Measurements from ENCODE around the gene DIS3.
"Not testable (repeated sequence)": the region's sequence is repeated elsewhere in the genome, so short reads cannot be mapped to it uniquely, and the experiment has no call there.

The DIS3 gene, protein sequence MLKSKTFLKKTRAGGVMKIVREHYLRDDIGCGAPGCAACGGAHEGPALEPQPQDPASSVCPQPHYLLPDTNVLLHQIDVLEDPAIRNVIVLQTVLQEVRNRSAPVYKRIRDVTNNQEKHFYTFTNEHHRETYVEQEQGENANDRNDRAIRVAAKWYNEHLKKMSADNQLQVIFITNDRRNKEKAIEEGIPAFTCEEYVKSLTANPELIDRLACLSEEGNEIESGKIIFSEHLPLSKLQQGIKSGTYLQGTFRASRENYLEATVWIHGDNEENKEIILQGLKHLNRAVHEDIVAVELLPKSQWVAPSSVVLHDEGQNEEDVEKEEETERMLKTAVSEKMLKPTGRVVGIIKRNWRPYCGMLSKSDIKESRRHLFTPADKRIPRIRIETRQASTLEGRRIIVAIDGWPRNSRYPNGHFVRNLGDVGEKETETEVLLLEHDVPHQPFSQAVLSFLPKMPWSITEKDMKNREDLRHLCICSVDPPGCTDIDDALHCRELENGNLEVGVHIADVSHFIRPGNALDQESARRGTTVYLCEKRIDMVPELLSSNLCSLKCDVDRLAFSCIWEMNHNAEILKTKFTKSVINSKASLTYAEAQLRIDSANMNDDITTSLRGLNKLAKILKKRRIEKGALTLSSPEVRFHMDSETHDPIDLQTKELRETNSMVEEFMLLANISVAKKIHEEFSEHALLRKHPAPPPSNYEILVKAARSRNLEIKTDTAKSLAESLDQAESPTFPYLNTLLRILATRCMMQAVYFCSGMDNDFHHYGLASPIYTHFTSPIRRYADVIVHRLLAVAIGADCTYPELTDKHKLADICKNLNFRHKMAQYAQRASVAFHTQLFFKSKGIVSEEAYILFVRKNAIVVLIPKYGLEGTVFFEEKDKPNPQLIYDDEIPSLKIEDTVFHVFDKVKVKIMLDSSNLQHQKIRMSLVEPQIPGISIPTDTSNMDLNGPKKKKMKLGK

DNA sequence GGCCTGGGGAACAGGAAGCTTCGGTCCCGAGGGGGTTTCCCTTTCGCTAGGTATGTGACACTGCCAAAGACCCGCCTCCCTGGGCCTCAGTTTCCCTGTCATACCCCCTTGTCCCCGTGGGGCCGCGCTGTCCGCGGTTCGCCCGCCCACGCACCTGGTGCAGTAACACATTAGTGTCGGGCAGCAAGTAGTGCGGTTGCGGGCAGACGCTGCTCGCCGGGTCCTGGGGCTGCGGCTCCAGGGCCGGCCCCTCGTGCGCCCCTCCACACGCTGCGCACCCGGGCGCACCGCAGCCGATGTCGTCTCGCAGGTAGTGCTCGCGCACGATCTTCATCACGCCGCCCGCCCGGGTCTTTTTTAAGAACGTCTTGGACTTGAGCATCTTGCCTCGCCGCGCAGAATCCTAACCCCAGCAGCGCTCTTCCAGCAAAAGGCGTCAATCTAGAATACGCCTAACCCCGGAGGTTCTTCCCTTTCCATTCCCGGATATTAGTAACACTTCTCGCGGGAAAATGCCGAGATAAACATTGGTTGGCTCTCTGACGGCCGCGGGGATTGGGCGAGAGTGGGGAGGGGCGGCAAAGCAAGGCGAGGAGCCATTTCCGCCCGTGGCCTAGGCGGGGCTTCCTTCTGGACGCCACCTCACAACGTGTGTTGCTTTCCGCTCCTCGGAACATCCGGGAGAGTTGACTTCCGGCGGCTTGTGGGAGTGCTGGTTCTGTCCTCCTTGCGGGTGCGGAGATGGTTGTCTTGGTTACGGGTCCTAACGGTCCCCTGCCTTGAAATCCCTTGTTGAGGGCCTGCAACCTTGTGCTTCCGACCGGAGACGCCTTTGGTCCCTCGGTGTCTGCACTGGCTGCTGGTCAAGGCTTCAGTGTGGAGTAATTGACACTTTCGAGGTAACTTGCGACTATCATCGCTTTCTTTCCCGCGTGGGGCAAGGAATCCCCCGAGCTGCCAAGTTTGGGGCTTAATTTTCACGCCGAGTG, at the start of gene DIS3, which contains the start of gene PIBF1:
DIS3 (minus strand) TSS at position 450 of the 989 bp plus-strand sequence; CDS start at position 382, 68 bp downstream.
PIBF1 (plus strand) TSS at position 683 of the 989 bp plus-strand sequence. CDS start 1,337 bp downstream, outside the sequence.
- peak; percentile 99 for DNase-seq

DNA sequence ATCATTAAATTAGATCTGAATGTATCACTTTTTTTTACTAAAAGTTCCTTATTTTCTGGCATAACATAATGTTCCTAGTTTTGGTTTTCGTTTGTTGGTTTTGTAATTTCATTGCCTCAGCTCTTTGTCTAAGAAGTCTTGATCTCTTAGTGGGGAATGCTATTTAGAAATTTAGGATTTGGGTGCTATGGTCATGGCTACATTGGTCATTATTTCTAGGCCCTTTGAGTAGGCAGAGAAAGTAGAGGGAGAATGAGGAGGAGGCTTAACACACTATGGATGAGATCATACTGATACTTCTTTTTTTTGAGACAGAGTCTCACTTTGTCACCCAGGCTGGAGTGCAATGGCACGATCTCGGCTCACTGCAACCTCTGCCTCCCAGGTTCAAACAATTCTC, 42.0 kb upstream of the DIS3 start:
- DNase-seq = no peak

DNA sequence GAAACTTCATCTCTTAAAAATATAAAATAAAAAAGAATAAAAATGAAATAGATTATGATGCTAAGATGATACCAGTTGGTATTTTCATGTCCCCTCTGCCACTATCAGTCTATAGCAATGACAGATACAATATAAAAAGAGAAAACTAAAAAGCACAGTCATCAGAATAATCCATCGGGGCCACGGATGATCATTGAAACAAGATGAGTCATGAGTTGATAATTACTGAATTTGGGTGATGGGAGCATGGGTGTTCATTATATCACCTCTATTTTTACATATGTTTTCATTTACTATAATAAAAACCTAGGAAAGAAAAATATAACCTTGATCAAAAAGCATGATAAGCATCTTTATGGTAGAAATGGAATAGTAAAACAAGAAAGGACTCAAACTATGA, 41.4 kb upstream of the DIS3 start:
- DNase-seq = no peak

DNA sequence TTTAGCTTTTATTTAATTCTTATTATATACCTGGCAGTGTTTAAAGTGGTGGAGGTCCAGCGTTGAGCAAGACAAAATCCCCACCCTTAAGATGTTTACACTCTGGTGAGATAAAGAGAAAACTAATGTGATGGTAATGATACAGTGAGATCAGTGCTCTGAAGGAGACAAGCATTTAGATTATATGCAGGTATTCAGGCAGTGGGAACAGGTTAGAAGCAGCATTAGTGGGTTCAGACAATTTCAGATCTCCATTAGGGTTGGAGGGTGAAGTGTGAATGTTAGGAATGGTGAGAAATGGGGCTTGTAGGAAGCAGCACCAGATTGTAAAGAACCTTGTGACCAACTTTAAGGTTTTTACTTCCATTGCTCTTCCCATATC, 39.2 kb upstream of the DIS3 start:
- no peak for DNase-seq

DNA sequence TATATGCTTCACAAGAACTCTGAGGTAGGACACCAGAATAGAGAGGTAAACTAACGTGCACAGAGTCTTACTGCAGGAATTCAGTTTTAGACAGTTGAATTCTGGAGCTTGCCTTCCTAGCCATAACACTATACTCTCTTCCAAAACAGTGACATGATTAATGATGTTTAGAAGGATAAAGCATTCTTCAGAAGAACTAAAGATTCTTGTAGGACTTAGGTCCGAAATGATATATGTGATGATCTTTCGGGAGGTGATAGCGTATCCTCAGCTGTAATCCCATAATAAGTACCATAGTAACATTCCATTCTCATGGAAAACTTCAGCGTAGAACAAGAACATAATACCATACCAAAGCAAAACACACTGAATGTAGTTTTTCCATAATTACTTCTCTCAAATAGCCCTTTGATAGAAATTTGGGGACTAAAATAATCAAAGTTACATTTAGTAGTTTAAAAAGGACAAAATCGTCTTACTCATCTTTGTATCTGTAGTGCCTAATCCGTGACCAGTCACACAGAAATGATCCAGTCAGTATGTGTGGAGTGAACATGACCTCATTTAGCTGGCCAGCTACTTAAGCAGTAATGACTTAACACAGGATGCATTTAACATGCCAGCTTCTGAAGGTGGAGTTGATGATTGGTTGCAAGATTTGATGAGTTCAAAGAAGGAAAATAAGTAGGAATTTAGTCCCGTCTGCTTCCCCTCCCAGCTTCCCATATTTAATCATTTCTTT, 38.6 kb upstream of the DIS3 start:
- no peak for DNase-seq

DNA sequence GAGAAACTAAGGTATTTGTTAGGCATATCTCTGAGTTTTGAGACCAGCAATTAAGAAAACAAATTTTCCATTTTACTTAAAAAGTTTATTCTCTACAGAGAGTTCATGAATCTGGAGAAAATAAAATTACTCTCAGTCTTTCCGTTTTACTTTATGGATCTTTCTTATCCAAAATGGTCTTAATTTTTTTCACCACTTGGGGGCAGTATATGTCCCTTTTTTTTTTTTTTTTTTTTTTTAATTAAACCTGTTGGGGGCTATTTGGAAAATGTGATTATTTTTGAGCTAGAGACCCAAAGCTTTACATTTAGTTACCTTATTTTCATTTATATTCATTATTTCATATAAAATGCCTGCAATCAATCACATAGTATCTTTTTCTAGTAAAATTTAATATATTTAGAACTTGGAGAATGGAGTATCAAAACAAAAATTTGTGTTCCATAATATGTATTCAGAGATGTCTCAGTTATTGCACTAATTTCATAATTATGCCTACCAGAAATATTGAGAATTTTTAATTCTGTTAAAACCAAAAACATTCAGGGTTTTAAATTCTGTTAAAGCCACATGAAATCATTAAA, 27.3 kb upstream of the DIS3 start:
- DNase-seq = peak; percentile 59

DNA sequence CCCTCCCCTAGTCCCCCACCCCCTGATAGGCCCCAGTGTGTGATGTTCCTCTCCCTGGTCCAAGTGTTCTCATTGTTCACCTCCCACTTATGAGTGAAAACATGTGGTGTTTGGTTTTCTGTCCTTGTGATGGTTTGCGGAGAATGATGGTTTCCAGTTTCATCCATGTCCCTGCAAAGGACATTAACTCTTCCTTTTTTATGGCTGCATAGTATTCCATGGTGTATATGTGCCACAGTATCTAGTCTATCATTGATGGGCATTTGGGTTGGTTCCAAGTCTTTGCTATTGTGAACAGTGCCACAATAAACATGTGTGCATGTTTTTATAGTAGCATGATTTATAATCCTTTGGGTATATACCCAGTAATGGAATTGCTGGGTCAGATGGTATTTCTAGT, 24.8 kb upstream of the DIS3 start:
- not testable (repeated sequence) for DNase-seq

DNA sequence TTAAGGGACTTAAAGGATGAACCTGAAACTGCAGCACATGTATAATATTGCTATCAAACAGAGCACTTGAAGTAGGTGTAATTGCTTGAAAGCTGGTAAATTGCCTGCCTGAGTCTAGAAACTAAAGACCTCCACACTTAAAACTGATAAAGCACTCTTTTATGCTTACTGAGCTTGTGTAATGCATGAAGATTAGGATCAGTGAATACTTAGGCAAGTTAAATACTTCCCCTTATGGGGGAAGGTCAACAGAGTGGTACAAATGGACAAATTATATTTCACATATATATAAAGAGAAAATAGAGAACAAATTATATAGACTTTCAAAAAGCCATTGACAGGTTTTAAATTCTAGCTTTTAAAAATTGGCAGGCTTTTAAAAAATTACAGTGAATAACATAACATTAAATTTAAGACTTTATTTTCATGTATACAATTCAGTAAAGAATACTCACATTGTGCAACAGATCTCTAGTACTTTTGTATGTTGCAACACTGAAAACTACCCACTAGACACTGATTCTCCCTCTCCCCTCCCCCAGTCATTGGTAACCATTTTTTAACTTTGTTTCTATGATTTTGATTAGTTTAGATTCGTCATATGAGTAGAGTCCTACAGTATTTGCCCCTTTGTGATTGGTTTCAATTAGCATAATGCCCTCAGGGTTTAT, 24.1 kb upstream of the DIS3 start:
- peak; percentile 74 for DNase-seq

DNA sequence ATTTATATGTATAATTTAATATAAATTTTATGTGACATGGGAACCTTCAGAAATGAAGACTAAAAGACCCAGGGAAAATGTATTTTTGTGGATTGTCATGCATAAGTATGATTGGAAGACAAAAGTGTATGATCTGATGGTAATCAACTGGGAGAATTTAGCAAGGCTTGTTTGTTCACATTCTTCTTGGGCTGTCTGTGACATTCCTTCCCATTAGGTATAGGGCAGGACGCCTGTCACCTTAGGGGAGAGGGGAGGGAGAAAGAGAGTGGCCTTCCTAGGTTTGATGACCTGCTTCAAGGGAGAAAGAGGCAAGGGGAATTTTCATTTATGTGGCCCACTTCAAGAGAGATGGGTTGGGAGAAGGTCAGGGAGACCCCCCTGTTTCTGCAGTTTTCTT, 22.6 kb upstream of the DIS3 start:
- DNase-seq = no peak

DNA sequence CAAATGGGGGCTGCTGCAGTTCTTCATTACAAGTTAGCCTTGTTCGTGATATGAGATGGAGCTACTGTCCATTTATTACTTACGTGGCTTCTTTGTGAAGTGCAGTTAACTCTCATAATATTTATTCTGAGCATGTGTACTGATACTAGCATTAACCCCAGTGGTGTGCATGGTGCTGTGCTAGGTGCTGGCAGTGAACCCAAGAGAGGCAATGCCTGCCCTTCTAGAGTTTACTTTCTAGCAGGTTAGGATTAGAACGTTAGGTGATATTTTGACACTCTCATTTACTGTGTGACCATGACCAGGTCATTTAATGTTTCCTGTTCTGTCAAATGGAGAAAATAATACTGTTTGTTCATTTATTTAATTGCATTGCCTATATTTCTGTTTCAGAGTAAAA, 17.1 kb upstream of the DIS3 start:
- no peak for DNase-seq

DNA sequence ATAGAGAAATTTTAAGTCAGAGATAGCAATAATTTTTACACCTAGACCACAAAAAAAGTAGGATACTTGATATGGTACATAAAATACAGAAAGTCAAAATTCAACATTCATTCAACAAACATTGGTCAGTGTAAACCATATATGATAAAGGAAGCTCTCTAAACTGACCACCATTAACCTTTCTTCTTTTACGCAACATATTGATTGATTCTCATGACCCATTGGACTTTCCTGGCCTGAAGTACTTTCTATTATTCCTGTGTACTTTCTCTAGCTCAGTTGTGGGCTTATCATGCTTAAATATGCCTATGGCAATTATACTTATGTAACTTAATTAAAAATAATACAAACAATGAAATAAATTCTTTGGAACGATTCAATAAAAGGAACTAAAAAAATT, 10.9 kb upstream of the DIS3 start:
- no peak for DNase-seq

DNA sequence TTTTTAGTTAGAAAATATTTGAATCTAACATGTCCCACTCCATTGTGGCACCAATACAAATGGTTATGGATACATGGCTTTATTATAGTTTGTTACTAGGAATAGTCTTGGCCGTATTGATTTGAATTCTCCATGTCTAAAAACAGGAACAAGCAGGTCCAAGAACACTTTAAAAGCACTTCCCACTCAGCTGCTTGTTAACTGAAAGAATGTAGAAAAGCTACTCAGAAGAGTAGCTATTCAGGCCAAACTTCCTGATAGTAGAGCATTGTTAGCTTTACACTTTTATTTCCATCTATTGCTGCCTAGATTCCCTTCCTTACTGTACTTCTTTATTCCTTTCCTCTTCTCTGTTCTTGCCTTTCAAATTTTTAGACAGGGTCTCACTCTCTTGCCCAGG, 7.1 kb upstream of the DIS3 start:
- DNase-seq = no peak

DNA sequence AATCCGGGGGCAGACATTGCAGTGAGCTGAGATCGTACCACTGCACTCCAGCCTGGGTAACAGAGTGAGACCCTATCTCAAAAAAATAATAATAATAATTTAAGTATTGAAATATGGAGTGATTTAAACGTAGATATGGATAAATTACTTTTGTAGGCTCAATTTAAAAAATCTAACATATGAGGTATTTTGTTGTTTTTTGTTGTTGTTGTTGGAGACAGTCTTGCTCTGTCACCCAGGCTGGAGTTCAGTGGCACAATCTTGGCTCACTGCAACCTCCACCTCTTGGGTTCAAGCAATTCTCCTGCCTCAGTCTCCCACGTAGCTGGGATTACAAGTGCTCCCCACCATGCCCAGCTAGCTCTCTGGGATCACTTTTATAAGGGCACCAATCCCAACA, 3.0 kb upstream of the DIS3 start:
- DNase-seq = not testable (repeated sequence)

DNA sequence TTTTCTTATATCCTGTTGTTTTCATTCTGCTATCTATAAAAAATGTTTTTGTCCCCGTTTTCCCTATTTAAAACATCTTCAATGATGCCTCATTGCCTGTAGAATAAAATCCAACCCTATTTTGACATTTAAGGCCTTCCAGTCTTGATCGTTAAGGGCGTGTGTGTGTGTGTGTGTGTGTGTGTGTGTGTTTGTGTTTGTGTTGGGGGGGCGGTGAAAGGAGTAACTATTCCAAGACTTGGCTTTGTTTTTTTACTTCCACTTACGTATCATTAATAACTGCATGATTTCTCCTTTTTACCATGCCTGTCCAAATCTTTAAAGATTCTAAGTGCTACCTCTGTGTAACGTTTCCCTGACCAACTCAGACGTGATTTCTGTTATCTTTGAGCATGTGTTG, 1.0 kb upstream of the DIS3 start:
- peak; percentile 28 for DNase-seq

DNA sequence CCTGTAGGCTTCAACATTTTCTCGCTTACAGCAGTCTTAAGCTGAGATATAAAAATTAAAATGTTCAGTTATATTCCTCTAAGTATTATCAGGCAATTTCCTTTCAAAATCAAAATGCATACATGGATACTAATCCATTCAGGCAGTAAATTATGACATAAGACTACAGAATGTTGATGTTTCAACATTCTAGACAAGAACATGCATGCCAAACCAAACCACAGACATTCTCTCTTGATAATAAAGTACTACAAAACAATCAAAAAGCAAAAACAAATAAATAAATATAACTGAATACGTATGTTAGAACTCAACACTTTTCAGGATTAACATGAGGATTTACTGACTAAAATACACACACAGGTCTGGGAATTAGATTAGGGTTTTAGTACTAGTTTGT, 7.7 kb downstream of the DIS3 start:
- no peak for DNase-seq

DNA sequence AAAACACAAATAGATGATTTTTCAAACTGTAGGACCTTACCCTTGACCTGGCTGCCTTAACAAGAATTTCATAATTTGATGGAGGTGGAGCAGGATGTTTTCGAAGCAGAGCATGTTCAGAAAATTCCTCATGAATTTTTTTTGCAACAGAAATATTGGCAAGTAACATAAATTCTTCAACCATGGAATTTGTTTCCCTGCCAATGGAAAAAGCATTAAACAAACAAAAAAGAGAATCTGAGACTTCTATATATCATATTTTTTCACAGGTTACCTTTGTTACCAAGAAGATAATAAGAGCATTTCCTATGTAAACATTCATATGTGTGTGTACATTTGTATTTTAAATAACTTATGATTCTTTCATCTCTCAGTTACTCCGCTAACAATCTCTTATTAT, 18.3 kb downstream of the DIS3 start:
- no peak for DNase-seq

DNA sequence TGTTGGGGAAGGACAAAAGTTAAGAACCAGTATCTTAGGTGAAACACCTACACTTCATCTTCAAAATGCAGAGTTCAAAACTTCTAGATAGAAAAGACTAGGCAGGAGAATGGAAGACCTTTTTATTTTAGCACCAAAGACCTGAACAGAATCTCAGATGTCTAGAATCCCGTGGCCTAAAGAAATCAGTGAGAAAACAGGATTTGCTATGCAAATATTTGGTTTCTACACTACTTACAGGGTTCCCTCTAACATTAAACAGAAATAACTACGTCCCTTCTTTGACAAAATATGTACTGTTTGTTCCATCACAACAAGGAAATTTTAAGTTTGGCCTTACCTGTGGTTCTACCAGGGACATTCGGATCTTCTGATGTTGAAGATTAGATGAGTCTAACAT, 21.5 kb downstream of the DIS3 start:
- DNase-seq = no peak

DNA sequence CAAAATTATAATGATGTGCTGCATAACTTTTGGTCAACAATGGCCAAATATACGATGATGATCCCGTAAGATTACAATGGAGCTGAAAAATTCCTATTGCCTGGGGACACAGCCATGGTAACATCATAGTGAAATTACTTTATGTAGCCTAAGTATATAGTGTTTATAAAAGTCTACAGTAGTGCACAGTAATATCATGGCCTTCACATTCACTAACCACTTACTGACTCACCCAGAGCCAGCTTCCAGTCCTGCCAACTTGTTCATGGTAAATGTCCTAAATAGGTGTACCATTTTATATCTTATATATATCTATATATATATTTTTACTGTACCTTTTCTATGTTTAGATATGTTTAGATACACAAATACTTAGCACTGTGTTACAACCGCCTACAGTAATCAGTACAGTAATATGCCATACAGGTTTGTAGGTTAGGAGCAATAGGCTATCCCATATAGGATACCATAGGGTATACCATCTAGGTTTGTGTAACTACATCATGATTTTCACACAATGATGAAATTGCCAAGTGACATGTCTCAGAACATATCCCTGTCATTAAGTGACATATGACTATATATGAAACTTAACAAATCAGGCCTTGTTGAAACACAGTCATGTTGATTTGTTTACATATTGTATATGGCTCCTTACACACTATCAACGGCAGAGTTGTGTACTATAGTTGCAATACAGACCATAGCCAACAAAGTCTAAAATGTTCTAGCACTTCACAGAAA, 23.7 kb downstream of the DIS3 start:
- no peak for DNase-seq

DNA sequence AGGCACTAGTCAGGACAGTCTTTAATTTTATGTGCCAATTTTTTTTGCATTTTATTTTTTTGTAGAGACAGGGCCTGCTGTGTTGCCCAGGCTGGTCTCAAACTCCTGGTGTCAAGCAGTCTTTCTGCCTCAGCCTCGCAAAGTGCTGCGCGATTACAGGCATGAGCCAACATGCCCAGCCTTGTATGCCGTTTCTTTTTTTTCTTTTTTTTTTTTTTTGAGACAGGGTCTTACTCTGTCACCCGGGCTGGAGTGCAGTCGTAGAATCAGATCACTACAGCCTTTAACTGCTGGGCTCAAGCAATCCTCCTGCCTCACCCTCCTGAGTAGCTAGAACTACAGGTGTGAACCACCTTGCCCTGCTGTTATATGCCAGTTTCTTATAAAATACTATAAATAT, 27.6 kb downstream of the DIS3 start:
- no peak for DNase-seq

DNA sequence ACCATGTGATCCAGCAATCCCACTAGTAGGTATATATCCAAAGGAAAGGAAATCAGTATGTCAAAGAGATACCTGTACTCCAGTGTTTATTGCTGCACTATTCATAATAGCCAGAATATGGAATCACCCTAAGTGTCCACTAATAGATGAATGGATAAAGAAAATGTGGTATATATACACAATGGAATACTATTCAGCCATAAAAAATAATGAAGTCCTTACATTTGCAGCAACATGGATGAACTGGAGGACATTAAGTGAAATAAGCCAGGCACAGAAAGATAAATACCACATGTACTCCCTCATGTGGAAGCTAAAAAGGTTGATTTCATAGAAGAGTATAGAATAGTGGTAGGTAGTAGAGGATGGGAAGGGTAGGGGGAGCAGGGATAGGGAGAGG, 30.5 kb downstream of the DIS3 start:
- DNase-seq = no peak
